Measurements from ENCODE around the gene PLBD2.
"Not testable (repeated sequence)": the region's sequence is repeated elsewhere in the genome, so short reads cannot be mapped to it uniquely, and the experiment has no call there.

PLBD2 gene

GRCh38 chr12:113333877-113334785 is 24.3 kb upstream of the PLBD2 start:
- FAIRE-seq (no peak), DNase-seq (ENCODE audit: insufficient read length, low spot score) (no peak)

GRCh38 chr12:113334786-113335539 is 23.4 kb upstream of the PLBD2 start, which contains the start of gene SLC8B1:
Gene SLC8B1 (minus strand): TSS chr12:113335109. CDS start chr12:113332878, 2,231 bp downstream.
- DNase-seq (ENCODE audit: insufficient read length, low spot score) (peak; percentile 82), FAIRE-seq (peak; percentile 83)

GRCh38 chr12:113339540-113339939 is 18.8 kb upstream of the PLBD2 start:
- DNase-seq (ENCODE audit: insufficient read length, low spot score) (no peak), FAIRE-seq (no peak)

- FAIRE-seq = no peak
- DNase-seq (ENCODE audit: insufficient read length, low spot score) = no peak
Observed at GRCh38 chr12:113340061-113340460, 18.3 kb upstream of the PLBD2 start.

DNA sequence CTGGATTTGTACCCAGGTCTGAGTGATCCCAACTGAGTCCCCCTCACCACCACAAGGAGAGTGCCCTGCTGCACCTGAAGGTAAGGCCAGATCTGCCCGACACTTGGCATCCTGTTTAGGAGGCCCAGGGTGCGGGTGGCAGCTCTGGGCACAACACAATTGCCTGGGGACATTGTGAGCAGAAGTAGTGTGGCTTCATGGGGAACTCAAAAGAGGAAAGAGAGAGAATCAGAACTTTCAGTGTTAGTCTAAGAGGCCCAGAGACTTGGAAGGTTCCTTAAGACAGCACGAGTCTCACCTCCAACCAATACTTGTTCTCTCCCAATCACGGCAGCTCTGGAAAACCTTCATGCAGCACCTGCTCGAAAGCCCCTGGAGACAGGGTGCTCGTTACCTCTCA is 16.9 kb upstream of the PLBD2 start:
- FAIRE-seq (no peak), DNase-seq (ENCODE audit: insufficient read length, low spot score) (no peak)

GRCh38 chr12:113345318-113345717 is 13.1 kb upstream of the PLBD2 start:
- DNase-seq (ENCODE audit: insufficient read length, low spot score) (no peak), FAIRE-seq (no peak)

GRCh38 chr12:113346353-113346752 is 12.0 kb upstream of the PLBD2 start:
- DNase-seq (ENCODE audit: insufficient read length, low spot score) (no peak), FAIRE-seq (no peak)

DNA sequence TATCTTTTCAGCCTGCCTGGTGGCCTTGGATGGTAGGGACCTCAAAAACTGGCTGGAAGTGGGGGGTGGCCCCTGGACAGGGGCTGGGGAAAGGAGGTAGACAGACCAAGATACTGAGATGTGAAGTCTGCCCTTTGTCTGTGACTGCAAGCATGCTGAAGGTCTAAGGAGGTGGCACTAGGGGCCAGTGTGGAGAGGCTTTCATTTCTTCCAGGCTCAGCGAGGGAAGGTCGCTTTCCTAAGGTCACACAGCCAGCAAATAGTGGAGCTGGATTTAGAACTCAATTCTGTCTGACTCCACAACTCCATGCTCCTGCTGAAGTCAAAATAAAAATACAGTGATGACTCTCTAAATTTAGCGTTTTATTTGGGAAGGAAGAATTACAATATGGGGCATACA is 11.3 kb upstream of the PLBD2 start:
- no peak for DNase-seq (ENCODE audit: insufficient read length, low spot score)

DNA sequence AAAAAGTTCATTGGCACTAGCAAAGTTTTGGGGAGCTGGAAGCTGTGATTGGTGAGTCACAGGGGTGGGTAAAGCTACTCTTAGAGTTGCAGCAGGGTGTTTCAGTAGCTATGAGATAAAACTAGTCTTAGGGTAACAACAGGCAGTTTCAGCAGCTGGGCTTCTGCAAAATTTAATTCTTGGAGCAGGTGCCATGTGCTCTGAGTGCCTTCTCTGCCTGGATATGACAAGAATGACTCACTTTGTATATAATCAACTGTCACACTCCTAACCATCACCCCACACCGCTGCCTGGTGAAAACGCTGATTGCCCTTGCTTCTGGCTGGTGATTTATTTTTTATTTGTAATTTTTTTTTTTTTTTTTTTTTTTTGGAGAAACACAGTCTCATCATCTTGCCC is 10.5 kb upstream of the PLBD2 start:
- FAIRE-seq = no peak
- DNase-seq (ENCODE audit: insufficient read length, low spot score) = no peak

More for the DNA sequence above, 11.3 kb upstream of the PLBD2 start:
- FAIRE-seq = no peak

DNA sequence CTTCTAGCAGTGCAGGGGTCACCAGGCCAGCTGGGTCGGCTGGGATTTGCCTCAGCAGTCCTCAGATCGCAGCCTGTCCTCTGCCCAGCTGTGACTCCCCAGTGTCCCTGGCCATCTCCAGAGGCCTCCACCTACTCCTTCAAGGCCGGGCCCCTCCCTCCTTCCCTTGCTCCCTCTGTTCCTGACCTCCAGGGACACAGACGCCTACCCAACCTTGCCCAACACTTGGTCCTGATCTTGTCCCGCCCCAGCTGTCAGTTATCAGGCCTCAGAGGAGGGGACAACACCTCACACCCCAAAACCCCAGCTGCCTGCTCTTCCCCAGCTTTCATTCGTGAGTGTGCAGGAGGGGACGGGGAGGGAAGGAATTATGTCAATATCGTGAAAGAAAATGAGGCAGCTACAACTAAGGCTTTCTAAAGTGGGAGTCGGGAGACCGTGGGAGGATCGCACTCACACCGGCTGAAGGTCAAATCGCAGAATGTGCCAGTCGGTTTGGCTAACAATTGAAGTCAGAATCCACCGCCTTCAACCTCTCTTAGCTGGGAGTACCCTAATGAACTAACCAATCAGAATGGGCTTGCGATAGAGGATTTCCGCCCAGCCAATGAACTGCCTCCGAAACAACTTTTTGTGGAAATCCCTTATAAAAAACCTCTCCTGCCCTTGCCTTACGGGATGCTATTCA is 9.4 kb upstream of the PLBD2 start:
- no peak for DNase-seq (ENCODE audit: insufficient read length, low spot score)
- FAIRE-seq = no peak

DNA sequence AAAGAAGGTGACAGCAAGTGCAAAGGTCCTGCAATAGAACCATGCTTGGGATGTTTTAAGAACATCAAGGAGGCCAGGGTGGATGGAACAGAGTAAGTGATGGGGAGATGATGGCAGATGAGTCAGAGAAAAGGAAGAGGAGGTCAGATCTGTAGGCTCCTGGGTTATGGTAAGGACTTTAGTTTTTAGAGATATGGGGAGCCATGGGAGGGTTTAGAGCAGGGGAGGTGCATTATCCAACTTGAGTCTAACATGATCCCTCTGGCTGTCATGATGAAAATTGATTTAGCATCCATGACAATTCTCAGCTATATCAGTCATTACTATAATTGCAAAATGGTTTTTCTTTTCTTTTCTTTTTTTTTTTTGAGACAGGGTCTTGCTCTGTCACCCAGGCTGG is 7.3 kb upstream of the PLBD2 start:
- FAIRE-seq (no peak), DNase-seq (ENCODE audit: insufficient read length, low spot score) (no peak)

DNA sequence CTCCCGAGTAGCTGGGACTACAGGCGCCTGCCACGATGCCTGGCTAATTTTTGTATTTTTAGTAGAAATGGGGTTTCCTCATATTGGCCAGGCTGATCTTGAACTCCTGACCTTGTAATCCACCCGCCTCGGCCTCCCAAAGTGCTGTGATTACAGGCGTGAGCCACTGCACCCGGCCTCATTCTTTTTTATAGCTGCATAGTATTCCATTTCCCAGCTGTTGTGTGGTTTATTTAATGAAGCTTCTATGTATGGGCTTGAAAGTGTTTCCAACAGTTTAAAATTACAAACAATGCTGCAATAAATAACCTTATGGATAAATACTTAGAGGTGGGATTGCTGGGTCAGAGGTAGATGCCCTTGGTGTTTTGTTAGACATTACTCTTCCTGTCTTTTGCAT is 4.2 kb upstream of the PLBD2 start:
- DNase-seq (ENCODE audit: insufficient read length, low spot score); FAIRE-seq: not testable (repeated sequence)

DNA sequence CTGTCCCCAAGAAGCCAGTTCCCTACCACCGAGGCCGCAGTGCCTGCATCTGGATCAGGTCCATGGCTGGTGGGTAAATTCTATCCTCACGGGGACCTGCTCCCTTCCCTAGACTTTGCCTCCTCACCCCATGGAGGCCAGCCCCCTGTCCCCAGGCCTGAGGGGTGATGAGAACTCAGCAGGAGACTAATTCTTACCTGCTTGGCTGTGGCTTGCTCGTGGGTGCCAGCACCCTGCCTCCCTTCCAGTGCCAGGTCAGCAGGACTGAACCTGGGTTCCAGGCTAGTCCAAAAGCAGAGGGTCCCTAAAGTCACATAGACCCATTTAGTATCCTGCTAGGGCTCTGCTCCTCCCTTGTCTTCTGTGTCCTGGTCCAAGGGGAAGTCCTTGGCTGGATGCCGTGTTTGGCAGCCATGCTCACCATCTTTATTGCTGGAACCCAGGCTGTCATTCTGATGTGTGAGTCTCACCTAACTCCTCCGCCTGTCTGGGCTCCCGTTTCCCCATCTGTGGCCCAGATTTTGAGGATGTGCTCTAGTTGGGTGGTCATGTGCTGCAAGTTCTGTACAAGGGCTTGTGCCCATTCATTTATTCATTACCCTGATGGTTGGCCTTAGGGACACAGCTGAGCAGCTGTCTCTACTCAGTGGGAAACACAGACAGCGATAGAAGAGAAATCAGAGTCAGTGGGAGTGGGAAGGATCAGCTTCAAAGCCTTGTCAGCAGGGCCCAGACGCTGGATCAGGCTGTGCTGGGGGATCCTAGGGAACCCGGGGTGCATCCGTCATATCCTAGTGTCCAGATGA is 949 bp downstream of the PLBD2 start:
- FAIRE-seq = no peak
- DNase-seq (ENCODE audit: insufficient read length, low spot score) = no peak

- DNase-seq (ENCODE audit: insufficient read length, low spot score) = no peak
Observed at GRCh38 chr12:113359939-113360748, 1.8 kb downstream of the PLBD2 start.

GRCh38 chr12:113361574-113362370 is 3.4 kb downstream of the PLBD2 start:
- no peak for DNase-seq (ENCODE audit: insufficient read length, low spot score)
- FAIRE-seq = no peak

More at GRCh38 chr12:113359939-113360748, 1.8 kb downstream of the PLBD2 start:
- FAIRE-seq = no peak

DNA sequence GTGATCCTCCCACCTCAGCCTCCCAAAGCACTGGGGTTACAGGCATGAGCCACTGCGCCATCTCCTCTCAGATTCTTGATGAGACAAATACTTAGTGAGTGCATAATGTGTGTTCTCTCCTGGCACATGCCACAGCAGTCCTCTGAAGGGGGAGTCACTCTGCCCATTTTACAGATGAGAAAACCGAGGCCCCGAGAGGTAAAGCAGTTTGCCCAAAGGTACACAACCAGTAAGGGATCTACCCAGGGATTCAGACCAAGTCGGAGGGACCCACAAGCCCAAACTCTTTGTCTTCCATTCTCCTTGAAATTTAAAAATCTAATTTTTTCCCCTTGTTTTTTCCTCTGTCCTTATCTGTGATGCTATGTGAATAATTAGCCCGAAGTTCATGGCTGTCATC is 6.3 kb downstream of the PLBD2 start:
- DNase-seq (ENCODE audit: insufficient read length, low spot score) (no peak), FAIRE-seq (no peak)

- DNase-seq (ENCODE audit: insufficient read length, low spot score) (no peak), FAIRE-seq (no peak)
Observed at GRCh38 chr12:113365639-113366395, 7.4 kb downstream of the PLBD2 start.

- FAIRE-seq (no peak), DNase-seq (ENCODE audit: insufficient read length, low spot score) (no peak)
Observed at GRCh38 chr12:113366827-113367226, 8.4 kb downstream of the PLBD2 start.
